GM15510 (cell line): Measurements from ENCODE around the gene PSMB7.

Source experiments
- POLR2A ChIP-seq: IDR thresholded peaks from 3 replicates; pipeline ENCODE4 v1.6.1; 2011; ENCODE audit warnings: borderline replicate concordance; ENCODE audit not compliant: insufficient read length; ENCODE audit errors: extremely low read depth

PSMB7 gene

GRCh38 chr9:124342776-124343485, 72.3 kb downstream of the PSMB7 start:
- peak; percentile 18 for TF ChIP-seq POLR2A

- TF ChIP-seq POLR2A, result no peak
These were observed 72.9 kb downstream of the PSMB7 start for GRCh38 chr9:124342402-124342775.

GRCh38 chr9:124341455-124342170, 73.6 kb downstream of the PSMB7 start:
- no peak for TF ChIP-seq POLR2A

- TF ChIP-seq POLR2A, result no peak
These were observed 74.8 kb downstream of the PSMB7 start for GRCh38 chr9:124340219-124341069.

- no peak for TF ChIP-seq POLR2A
These were observed 75.6 kb downstream of the PSMB7 start for GRCh38 chr9:124339603-124340146.

GRCh38 chr9:124337562-124337961, 77.7 kb downstream of the PSMB7 start:
- no peak for TF ChIP-seq POLR2A

DNA sequence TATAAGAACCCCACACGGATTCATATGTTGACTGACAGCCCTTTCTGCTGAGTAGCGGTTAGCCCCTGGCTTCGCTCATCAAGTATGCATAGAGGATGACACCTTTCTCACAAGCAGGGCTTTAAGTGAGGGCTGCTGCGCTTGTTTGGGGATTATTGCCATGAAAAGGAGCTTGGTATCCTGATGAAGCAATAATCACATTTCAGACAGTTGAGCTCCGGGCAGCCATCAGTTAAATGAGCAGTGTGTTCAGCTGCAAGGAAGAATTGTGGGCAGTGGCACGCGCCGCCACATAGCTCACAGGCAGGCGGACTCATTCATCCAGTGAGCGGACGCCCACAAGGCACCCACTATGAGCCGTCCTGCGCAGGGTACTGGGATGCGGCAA, 79.9 kb downstream of the PSMB7 start:
- no peak for TF ChIP-seq POLR2A

- no peak for TF ChIP-seq POLR2A
These were observed 80.5 kb downstream of the PSMB7 start for GRCh38 chr9:124334568-124335319.

GRCh38 chr9:124333203-124333579, 82.1 kb downstream of the PSMB7 start:
- no peak for TF ChIP-seq POLR2A

GRCh38 chr9:124332361-124333202, 82.7 kb downstream of the PSMB7 start:
- TF ChIP-seq POLR2A, result no peak

DNA sequence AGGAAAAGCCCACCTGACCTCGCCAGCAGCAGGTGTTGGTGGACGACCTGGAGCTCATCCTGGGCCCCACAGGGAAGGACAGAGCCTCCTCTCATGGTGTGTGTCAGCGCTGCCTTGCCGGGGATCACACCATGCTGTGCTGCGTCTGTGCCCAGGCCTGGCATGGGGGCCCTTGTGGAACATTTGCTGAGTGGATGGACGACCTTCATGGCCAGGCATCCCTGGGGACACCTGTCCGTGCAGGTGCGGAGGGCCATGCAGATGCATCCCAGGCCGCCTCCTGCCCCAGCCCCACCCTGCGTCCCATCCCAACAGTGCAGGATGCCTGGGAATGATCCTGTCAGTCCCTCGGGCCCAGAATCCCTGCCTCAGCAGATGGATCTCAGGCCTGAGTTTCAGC, 83.7 kb downstream of the PSMB7 start:
- TF ChIP-seq POLR2A, result no peak

GRCh38 chr9:124330011-124330697, 85.1 kb downstream of the PSMB7 start:
- TF ChIP-seq POLR2A, result no peak

DNA sequence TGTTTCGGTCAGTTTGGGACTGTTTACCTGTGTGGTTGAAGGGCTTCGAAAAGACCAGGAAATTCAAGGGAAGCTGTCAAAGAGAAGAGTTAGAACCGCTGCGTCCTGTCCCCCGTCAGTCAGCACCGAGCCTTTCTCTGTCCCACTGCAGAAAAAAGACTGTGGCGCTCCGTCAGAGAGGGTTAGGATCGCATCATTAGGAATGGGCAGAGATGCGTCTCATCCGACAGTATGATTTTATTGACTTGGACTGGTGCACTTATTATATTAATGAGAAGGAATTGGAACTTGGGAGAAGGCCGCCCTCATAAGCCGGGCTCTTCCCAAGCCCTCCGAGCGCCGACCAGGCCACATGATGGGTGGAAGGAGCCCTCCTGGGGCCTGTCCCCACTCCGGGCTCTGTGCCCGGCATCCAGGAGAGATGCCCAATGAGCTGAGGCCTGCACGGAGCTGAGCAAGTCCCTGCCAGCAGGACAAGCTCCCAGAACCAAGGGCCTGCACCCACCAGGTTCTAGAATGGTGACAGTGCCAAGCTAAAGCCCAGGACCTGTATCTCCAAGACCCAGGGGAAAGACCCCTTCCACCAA, 85.9 kb downstream of the PSMB7 start:
- TF ChIP-seq POLR2A, result no peak

DNA sequence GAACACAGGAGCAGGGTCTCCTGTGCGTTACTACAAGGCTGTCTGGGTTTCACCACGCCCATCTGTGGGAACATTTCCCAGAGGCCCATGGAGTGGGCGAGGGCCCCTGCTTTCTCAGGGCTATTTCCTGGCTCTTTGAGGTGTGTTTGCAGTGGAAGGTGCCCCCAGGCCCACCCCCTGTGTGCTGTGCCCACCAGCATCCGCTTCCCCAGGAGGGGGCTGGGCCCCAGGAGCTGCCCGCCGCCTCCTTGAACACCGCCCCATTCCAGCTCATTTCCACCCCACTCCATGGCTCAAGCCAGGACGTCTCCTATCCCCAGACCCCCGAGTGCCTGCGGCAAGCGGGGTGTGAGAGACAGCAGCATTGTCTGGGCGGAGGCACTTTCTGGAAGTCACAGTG, 87.0 kb downstream of the PSMB7 start:
- no peak for TF ChIP-seq POLR2A
